Measurements from ENCODE around the gene FRMPD1.

DNA sequence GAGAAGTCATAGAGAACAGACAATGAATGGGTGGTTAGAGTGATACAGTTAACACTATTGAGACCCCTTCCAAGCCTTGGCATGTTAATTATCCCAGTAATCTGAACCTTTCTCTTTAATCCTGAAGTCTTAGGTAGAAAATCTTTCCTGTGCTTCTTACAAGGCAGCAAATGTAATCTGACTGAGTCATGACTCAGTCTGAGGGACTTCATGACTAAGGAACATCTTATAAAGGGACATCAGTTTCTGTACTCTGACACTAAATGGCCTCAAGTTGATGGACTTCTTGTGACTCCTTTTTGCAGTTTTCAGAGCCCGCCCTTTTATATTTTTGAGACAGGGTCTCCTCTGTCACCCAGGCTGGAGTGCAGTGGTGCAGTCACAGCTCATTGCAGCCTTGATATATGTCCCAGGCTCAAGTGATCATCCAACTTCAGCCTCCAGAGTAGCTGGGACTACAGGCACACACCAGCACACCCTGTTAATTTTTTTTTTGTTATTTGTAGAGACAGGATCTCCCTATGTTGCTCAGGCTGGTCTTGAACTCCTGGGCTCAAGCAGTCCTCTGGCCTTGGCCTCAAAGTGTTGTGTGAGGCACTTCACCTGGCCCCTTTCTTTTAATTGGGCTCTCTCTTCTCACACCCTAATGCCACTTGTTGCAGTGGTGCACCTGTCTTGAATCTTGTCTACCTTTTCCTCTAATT, 124.6 kb downstream of the FRMPD1 start:
- TF ChIP-seq, protein P1, sequence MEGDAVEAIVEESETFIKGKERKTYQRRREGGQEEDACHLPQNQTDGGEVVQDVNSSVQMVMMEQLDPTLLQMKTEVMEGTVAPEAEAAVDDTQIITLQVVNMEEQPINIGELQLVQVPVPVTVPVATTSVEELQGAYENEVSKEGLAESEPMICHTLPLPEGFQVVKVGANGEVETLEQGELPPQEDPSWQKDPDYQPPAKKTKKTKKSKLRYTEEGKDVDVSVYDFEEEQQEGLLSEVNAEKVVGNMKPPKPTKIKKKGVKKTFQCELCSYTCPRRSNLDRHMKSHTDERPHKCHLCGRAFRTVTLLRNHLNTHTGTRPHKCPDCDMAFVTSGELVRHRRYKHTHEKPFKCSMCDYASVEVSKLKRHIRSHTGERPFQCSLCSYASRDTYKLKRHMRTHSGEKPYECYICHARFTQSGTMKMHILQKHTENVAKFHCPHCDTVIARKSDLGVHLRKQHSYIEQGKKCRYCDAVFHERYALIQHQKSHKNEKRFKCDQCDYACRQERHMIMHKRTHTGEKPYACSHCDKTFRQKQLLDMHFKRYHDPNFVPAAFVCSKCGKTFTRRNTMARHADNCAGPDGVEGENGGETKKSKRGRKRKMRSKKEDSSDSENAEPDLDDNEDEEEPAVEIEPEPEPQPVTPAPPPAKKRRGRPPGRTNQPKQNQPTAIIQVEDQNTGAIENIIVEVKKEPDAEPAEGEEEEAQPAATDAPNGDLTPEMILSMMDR (IDR thresholded peaks at IDR 0.05) = no peak
- no peak for TF ChIP-seq ZNF263 (CRISPR knock-in tag; IDR thresholded peaks at IDR 0.05; ENCODE audit: low read depth)
- TF ChIP-seq NR3C1 (CRISPR knock-in tag; conservative IDR thresholded peaks at IDR 0.05; ENCODE audit: low read depth) = no peak
- TF ChIP-seq, protein P2, sequence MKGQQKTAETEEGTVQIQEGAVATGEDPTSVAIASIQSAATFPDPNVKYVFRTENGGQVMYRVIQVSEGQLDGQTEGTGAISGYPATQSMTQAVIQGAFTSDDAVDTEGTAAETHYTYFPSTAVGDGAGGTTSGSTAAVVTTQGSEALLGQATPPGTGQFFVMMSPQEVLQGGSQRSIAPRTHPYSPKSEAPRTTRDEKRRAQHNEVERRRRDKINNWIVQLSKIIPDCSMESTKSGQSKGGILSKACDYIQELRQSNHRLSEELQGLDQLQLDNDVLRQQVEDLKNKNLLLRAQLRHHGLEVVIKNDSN (CRISPR knock-in tag; IDR thresholded peaks at IDR 0.05) = no peak
- no peak for TF ChIP-seq CREB1 (CRISPR knock-in tag; IDR thresholded peaks at IDR 0.05)
- no peak for TF ChIP-seq JUN (CRISPR knock-in tag; IDR thresholded peaks at IDR 0.05)
- TF ChIP-seq TCF7 (CRISPR knock-in tag; IDR thresholded peaks at IDR 0.05; ENCODE audit: low read depth) = no peak
- TF ChIP-seq, protein P3, sequence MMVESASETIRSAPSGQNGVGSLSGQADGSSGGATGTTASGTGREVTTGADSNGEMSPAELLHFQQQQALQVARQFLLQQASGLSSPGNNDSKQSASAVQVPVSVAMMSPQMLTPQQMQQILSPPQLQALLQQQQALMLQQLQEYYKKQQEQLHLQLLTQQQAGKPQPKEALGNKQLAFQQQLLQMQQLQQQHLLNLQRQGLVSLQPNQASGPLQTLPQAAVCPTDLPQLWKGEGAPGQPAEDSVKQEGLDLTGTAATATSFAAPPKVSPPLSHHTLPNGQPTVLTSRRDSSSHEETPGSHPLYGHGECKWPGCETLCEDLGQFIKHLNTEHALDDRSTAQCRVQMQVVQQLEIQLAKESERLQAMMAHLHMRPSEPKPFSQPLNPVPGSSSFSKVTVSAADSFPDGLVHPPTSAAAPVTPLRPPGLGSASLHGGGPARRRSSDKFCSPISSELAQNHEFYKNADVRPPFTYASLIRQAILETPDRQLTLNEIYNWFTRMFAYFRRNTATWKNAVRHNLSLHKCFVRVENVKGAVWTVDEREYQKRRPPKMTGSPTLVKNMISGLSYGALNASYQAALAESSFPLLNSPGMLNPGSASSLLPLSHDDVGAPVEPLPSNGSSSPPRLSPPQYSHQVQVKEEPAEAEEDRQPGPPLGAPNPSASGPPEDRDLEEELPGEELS (CRISPR knock-in tag; IDR thresholded peaks at IDR 0.05) = no peak
- TF ChIP-seq, protein P4, sequence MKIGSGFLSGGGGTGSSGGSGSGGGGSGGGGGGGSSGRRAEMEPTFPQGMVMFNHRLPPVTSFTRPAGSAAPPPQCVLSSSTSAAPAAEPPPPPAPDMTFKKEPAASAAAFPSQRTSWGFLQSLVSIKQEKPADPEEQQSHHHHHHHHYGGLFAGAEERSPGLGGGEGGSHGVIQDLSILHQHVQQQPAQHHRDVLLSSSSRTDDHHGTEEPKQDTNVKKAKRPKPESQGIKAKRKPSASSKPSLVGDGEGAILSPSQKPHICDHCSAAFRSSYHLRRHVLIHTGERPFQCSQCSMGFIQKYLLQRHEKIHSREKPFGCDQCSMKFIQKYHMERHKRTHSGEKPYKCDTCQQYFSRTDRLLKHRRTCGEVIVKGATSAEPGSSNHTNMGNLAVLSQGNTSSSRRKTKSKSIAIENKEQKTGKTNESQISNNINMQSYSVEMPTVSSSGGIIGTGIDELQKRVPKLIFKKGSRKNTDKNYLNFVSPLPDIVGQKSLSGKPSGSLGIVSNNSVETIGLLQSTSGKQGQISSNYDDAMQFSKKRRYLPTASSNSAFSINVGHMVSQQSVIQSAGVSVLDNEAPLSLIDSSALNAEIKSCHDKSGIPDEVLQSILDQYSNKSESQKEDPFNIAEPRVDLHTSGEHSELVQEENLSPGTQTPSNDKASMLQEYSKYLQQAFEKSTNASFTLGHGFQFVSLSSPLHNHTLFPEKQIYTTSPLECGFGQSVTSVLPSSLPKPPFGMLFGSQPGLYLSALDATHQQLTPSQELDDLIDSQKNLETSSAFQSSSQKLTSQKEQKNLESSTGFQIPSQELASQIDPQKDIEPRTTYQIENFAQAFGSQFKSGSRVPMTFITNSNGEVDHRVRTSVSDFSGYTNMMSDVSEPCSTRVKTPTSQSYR (CRISPR knock-in tag; IDR thresholded peaks at IDR 0.05) = no peak
- no peak for TF ChIP-seq MYBL2 (CRISPR knock-in tag; IDR thresholded peaks at IDR 0.05)
- TF ChIP-seq EMX1 (CRISPR knock-in tag; IDR thresholded peaks at IDR 0.05) = no peak
